Anterior cingulate cortex (tissue), 58 donors: ENCODE results near the gene ZNF692.
A peak's percentile ranks its signal among the peaks of the same experiment; 100 is the strongest.
"Not testable (repeated sequence)": the region's sequence is repeated elsewhere in the genome, so short reads cannot be mapped to it uniquely, and the experiment has no call there.

Source experiments
- DNase-seq, 58 donors: peaks; one replicate each; lab custom pipeline; 2025; lab: John Stamatoyannopoulos, UW

ZNF692 gene

GRCh38 chr1:248831842-248832241, 27.0 kb downstream of the ZNF692 start:
- DNase-seq, result no peak

GRCh38 chr1:248830718-248831017, 28.2 kb downstream of the ZNF692 start:
- not testable (repeated sequence) for DNase-seq

- no peak for DNase-seq
Observed at GRCh38 chr1:248828845-248829244, 30.0 kb downstream of the ZNF692 start.

- peak; percentile 72 to 99 (median 94) for DNase-seq
Observed at GRCh38 chr1:248825909-248826760, 32.8 kb downstream of the ZNF692 start, which contains the start of gene SH3BP5L. Gene SH3BP5L (minus strand): TSS chr1:248825915. CDS start chr1:248824935, 980 bp downstream.

- DNase-seq, result no peak
Observed at GRCh38 chr1:248825573-248825908, 33.3 kb downstream of the ZNF692 start.

GRCh38 chr1:248825136-248825535, 33.7 kb downstream of the ZNF692 start:
- no peak for DNase-seq

- DNase-seq, result no peak
Observed at GRCh38 chr1:248824701-248825100, 34.2 kb downstream of the ZNF692 start.

- DNase-seq, result no peak
Observed at GRCh38 chr1:248824301-248824700, 34.6 kb downstream of the ZNF692 start.

GRCh38 chr1:248823517-248824001, 35.3 kb downstream of the ZNF692 start:
- DNase-seq, result peak in 4 of 58 donors; percentile 25 to 64 (median 40)

- no peak for DNase-seq
Observed at GRCh38 chr1:248822148-248823032, 36.5 kb downstream of the ZNF692 start.

GRCh38 chr1:248821641-248822040, 37.2 kb downstream of the ZNF692 start:
- DNase-seq, result no peak

GRCh38 chr1:248821101-248821500, 37.8 kb downstream of the ZNF692 start:
- DNase-seq, result no peak

GRCh38 chr1:248820041-248820585, 38.8 kb downstream of the ZNF692 start:
- DNase-seq, result no peak

- DNase-seq, result no peak
Observed at GRCh38 chr1:248818505-248819374, 40.1 kb downstream of the ZNF692 start.

- no peak for DNase-seq
Observed at GRCh38 chr1:248817065-248817464, 41.8 kb downstream of the ZNF692 start.

- DNase-seq, result no peak
Observed at GRCh38 chr1:248816042-248816851, 42.6 kb downstream of the ZNF692 start.

GRCh38 chr1:248815407-248816034, 43.4 kb downstream of the ZNF692 start:
- no peak for DNase-seq

- DNase-seq, result no peak
Observed at GRCh38 chr1:248814351-248814750, 44.5 kb downstream of the ZNF692 start.

GRCh38 chr1:248813546-248813945, 45.3 kb downstream of the ZNF692 start:
- DNase-seq, result no peak
